KOPT-K1 (cell line): Measurements from ENCODE around the gene PVR.
"Not testable (repeated sequence)": the region's sequence is repeated elsewhere in the genome, so short reads cannot be mapped to it uniquely, and the experiment has no call there.

Experiments used
- H3K27ac ChIP-seq: fragments of 200-600 bp; sonication (generic); 2 replicates; pipeline ENCODE4 v1.5.1; 2016; ENCODE audit warnings: antibody characterized with exemption, mild to moderate bottlenecking, low read depth, low read length; ENCODE audit not compliant: poor library complexity, severe bottlenecking
- H3K36me3 ChIP-seq: fragments of 200-600 bp; sonication (generic); 2 replicates; pipeline ENCODE4 v1.5.1; 2017; ENCODE audit warnings: antibody characterized with exemption, mild to moderate bottlenecking, low read length, moderate library complexity; ENCODE audit not compliant: insufficient read depth
- H3K9me3 ChIP-seq: fragments of 200-600 bp; sonication (generic); 2 replicates; pipeline ENCODE4 v1.5.1; 2017; ENCODE audit warnings: antibody characterized with exemption, low read length, mild to moderate bottlenecking; ENCODE audit not compliant: insufficient read depth, poor library complexity, severe bottlenecking

PVR gene

GRCh38 chr19:44610497-44610896, 33.2 kb upstream of the PVR start:
- not testable (repeated sequence) for H3K36me3 ChIP-seq, H3K27ac ChIP-seq
- peaks cover 10% of the 10 kb centered on the region for H3K9me3 ChIP-seq

- no peaks in the 10 kb centered on the region for H3K36me3 ChIP-seq
- peaks cover 2% of the 10 kb centered on the region for H3K9me3 ChIP-seq
- H3K27ac ChIP-seq, result no peak overlapping the region
Measured at GRCh38 chr19:44611812-44612295, 31.9 kb upstream of the PVR start.

- no peak within 1 kb of the TSS for H3K27ac ChIP-seq
- H3K9me3 ChIP-seq, result no peaks in the 10 kb centered on the region
- H3K36me3 ChIP-seq, result no peaks in the 10 kb centered on the region
Measured at GRCh38 chr19:44613295-44614178, 30.2 kb upstream of the PVR start, which contains the start of gene IGSF23. Gene IGSF23, plus strand, starts transcription at chr19:44613563. Its CDS starts 83 bp downstream, at chr19:44613646.

DNA sequence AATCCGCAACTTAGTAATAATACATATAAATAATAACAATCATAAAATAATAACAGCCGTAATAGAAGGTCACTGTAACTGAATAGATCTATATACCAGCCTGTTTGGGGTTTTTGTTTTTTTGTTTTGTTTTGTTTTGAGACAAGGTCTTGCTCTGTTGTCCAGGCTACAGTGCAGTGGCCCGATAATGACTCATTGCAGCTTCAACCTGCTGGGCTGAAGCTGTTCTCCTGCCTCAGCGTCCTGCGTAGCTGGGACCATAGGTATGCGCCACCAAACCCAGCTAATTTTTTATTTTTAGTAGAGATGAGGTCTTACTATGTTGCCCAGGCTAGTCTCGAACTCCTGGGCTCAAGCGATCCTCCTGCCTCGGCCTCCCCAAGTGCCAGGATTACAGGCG, 29.4 kb upstream of the PVR start:
- Histone ChIP-seq H3K36me3 (no peaks in the 10 kb centered on the region), H3K27ac (no peak overlapping the region), H3K9me3 (no peaks in the 10 kb centered on the region)

DNA sequence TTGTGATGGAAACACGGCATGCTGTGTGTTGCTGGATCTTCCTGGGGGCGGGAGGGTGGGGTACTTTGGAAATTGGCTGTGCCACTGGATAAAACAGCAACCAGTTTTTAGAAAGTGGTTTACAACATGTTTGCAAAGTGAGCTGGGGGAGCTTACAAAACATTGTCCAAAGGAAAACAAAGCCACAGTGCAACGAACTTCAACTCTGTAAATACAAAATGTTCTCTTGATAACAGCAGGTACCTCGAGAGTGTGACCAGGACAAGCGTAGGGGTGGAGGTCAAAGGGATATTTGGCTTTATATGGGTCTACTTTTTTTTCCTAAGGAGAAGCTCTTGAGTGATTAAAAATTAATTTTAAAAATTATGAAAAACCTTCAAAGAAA, 27.9 kb upstream of the PVR start:
- Histone ChIP-seq H3K36me3 (no peaks in the 10 kb centered on the region), H3K9me3 (no peaks in the 10 kb centered on the region), H3K27ac (no peak overlapping the region)

GRCh38 chr19:44617110-44617880, 26.4 kb upstream of the PVR start:
- Histone ChIP-seq H3K36me3 (no peaks in the 10 kb centered on the region), H3K27ac (no peak overlapping the region), H3K9me3 (no peaks in the 10 kb centered on the region)

DNA sequence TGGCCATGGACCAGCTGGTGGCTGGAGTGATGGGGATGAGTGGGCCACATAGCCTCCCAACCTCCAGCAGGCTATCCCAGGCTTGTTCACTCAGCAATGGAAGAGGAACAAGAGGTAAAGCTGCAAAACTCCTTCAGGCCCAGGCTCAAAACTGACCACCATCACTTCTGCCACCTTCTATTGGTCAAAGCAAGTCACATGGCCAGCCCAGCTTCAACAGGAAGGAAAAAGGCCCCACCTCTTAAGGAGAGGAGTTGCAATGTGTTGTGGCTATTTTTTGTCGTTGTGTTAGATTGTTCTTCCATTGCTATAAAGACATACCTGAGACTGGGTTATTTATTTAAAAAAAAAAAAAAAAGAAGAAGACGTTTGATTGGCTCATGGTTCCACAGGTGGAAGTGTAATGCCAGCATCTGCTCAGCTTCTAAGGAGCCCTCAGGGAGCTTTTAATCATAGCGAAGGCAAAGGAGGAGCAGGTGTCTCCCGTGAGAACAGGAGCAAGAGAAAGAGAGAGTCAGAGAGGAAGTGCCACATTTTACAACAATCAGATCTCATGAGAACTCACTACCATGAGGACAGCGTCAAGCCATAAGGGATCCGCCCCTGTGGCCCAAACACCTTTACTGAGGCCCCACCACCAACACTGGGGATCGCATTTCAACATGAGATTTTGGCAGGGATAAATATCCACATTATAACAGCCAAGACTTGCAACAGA, 24.9 kb upstream of the PVR start:
- no peak overlapping the region for H3K27ac ChIP-seq
- H3K9me3 ChIP-seq, result no peaks in the 10 kb centered on the region
- H3K36me3 ChIP-seq, result no peaks in the 10 kb centered on the region

GRCh38 chr19:44620667-44621066, 23.0 kb upstream of the PVR start:
- Histone ChIP-seq H3K36me3 (no peaks in the 10 kb centered on the region), H3K9me3 (no peaks in the 10 kb centered on the region), H3K27ac (no peak overlapping the region)

GRCh38 chr19:44621367-44621766, 22.3 kb upstream of the PVR start:
- H3K36me3 ChIP-seq, result no peaks in the 10 kb centered on the region
- H3K9me3 ChIP-seq, result no peaks in the 10 kb centered on the region
- no peak overlapping the region for H3K27ac ChIP-seq

- H3K9me3 ChIP-seq, result no peaks in the 10 kb centered on the region
- H3K36me3 ChIP-seq, result no peaks in the 10 kb centered on the region
- no peak overlapping the region for H3K27ac ChIP-seq
Measured at GRCh38 chr19:44623080-44623479, 20.6 kb upstream of the PVR start.

DNA sequence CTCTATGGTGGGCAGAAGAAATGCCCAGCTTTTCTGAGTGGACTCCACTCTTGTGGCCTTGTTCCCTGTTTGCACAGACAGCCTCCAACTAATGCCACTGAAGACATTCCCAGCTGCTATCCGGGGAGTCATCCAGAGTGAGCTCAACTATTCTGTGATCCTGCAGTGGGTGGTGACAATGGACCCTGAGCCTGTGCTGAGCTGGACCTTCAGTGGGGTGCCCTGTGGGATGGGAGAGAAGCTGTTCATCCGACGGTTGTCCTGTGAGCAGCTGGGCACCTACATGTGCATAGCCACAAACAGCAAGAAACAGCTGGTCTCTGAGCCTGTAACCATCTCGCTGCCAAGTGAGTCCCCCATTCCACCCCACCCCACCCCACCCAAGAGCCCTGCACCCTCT, 20.1 kb upstream of the PVR start:
- no peaks in the 10 kb centered on the region for H3K36me3 ChIP-seq
- no peak overlapping the region for H3K27ac ChIP-seq
- H3K9me3 ChIP-seq, result no peaks in the 10 kb centered on the region

- no peak overlapping the region for H3K27ac ChIP-seq
- H3K9me3 ChIP-seq, result no peaks in the 10 kb centered on the region
- H3K36me3 ChIP-seq, result no peaks in the 10 kb centered on the region
Measured at GRCh38 chr19:44624840-44625354, 18.8 kb upstream of the PVR start.

DNA sequence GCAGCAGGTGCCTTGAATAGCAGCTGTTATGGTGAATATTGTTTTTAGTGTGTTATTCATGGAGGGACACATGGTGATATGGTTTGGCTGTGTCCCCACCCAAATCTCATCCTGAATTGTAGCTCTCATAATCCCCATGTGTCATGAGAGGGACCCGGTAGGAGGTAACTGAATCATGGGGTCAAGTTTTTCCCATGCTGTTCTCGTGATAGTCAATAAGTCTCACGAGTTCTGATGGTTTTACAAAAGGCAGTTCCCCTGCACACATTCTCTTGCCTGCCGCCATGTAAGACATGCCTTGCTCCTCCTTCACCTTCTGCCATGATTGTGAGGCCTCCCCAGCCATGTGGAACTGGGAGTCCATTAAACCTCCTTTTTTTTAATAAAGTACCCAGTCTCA, 18.1 kb upstream of the PVR start:
- not testable (repeated sequence) for H3K9me3 ChIP-seq, H3K36me3 ChIP-seq, H3K27ac ChIP-seq

GRCh38 chr19:44626048-44626624, 17.6 kb upstream of the PVR start:
- H3K9me3 ChIP-seq, result no peaks in the 10 kb centered on the region
- no peak overlapping the region for H3K27ac ChIP-seq

More at GRCh38 chr19:44626048-44626624, 17.6 kb upstream of the PVR start:
- no peaks in the 10 kb centered on the region for H3K36me3 ChIP-seq
